Muscle of leg (tissue), 11 donors: ENCODE data around the gene ALX4. TPM values are rescaled to one million over a fixed set of nuclear protein-coding genes. Genes with fewer than 3 reads are reported as not detected.

Source experiments
- DNase-seq: peaks from one replicate; pipeline ENCODE4 v3.0.0; 2013
- H3K27ac ChIP-seq: one replicate; pipeline ENCODE4 v1.5.1; 2013; ENCODE audit warnings: mild to moderate bottlenecking, low read length, control low read depth
- H3K27me3 ChIP-seq: one replicate; pipeline ENCODE4 v1.6.1; 2013; ENCODE audit warnings: low read length; ENCODE audit not compliant: control insufficient read depth, insufficient read depth
- H3K36me3 ChIP-seq: one replicate; pipeline ENCODE4 v1.6.1; 2013; ENCODE audit warnings: low read length; ENCODE audit not compliant: control insufficient read depth, insufficient read depth
- H3K4me1 ChIP-seq: one replicate; pipeline ENCODE4 v1.6.1; 2013; ENCODE audit warnings: low read length; ENCODE audit not compliant: control insufficient read depth, insufficient read depth
- H3K4me3 ChIP-seq: one replicate; pipeline ENCODE4 v1.5.1; 2013; ENCODE audit warnings: low read length, control low read depth
- H3K9me3 ChIP-seq: replicated peaks from 2 replicates; pipeline ENCODE4 v1.6.1; 2013; ENCODE audit warnings: low read depth, low read length; ENCODE audit not compliant: control insufficient read depth
- WGBS: methylation state at CpG from one replicate; pipeline ENCODE4 v1.1.5; 2013; ENCODE audit warnings: missing lambda C conversion rate; ENCODE audit not compliant: insufficient coverage; 5-methylcytosine and 5-hydroxymethylcytosine counted together
- polyA plus RNA-seq, 8 donors: library from polyadenylated mRNA; unstranded; fragments of 120-200 nt; gene quantifications; one replicate each; pipeline versions ENCODE4 v1.2.1 to v1.2.3, GENCODE V29; 2013; ENCODE audit warnings: inconsistent platforms in 1 of 8, low replicate concordance in 1 of 8; ENCODE audit not compliant: insufficient read length in 8 of 8, insufficient read depth in 1 of 8
- total RNA-seq: library from RNA; stranded (reverse); fragments of 120-200 nt; gene quantifications from one replicate; pipeline ENCODE4 v1.2.4, GENCODE V29; 2013

ALX4 gene
- total and polyA plus RNA-seq, 9 donors, result 0.96 to 6.7 (median 3.7) TPM

DNA sequence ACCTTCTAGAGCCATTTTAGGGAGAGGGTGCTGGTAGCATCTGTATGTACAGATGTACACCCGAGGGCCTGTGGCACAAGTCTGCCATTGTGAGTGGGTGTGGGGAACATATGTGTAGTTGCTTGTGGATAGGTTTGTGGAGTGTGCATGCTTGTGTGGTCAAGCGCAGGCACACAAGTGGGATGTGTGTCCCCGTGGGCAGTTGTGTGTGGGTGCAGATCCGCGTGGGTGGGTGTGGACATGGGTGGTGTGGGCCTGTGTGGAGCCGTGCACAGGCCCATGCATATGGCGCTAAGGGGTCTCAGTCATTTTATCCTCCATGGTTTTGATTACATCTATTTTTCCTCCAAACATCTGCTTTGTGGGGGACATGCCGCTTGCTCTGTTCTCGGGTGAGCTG is 28.8 kb downstream of the ALX4 start:
- Histone ChIP-seq H3K9me3 (no peaks in the 10 kb centered on the region), H3K4me1 (peaks cover 15% of the 10 kb centered on the region), H3K36me3 (no peaks in the 10 kb centered on the region), H3K27me3 (peaks cover 2% of the 10 kb centered on the region), H3K27ac (no peak overlapping the region), H3K4me3 (no peak overlapping the region)
- 85% methylated on average over 4 of the region's 9 CpGs for WGBS
- DNase-seq, result no peak

DNA sequence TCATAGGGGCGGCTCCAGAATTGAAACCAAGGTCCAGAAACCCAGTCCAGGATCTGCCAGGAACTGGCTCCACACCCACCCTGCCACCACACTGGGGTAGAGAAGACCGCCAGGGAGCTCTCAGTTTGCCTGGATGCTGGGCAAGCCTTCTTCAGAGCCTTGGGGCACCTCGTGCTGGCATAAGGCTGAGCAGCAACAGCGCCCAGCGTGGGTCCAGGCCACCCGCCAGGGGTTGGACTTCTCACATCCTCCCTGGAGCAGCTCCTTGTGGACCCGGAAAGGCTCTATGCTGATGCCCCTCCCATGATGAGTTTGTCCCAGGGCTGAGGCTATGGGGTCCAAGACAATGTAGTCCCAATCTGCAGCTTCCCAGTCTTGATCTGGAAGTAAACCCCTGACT is 29.7 kb downstream of the ALX4 start:
- no peak overlapping the region for H3K4me3 ChIP-seq

DNA sequence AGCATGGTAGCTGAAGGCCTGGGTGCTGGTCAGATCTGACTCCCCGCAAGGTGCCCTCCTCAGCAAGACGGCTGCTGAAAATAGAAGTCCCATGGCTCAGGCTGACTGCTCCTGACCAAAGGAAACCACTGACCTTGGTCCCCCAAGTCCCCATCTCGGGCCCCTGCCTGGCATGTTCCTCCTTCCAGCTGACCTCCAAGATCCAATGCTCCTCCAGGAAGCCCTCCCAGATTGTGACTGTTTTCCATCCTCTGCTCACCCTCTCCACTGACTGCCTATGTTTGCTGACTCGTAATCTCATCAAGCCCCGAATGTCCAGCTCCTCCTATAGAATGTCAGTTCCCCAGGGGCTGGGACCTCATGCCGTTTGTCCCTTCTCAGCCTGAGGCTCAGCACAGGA is 30.5 kb downstream of the ALX4 start:
- H3K27me3 ChIP-seq, result peaks cover 5% of the 10 kb centered on the region
- H3K9me3 ChIP-seq, result no peaks in the 10 kb centered on the region
- 87% methylated on average over 4 of the region's 6 CpGs for WGBS
- H3K27ac ChIP-seq, result no peak overlapping the region
- no peaks in the 10 kb centered on the region for H3K36me3 ChIP-seq
- no peak for DNase-seq
- peaks cover 9% of the 10 kb centered on the region for H3K4me1 ChIP-seq
- H3K4me3 ChIP-seq, result no peak overlapping the region

More for the DNA sequence above, 29.7 kb downstream of the ALX4 start:
- WGBS, result 86% methylated on average over 5 of the region's 7 CpGs
- Histone ChIP-seq H3K4me1 (peaks cover 9% of the 10 kb centered on the region), H3K9me3 (no peaks in the 10 kb centered on the region), H3K36me3 (no peaks in the 10 kb centered on the region), H3K27me3 (peaks cover 4% of the 10 kb centered on the region), H3K27ac (no peak overlapping the region)
- no peak for DNase-seq

DNA sequence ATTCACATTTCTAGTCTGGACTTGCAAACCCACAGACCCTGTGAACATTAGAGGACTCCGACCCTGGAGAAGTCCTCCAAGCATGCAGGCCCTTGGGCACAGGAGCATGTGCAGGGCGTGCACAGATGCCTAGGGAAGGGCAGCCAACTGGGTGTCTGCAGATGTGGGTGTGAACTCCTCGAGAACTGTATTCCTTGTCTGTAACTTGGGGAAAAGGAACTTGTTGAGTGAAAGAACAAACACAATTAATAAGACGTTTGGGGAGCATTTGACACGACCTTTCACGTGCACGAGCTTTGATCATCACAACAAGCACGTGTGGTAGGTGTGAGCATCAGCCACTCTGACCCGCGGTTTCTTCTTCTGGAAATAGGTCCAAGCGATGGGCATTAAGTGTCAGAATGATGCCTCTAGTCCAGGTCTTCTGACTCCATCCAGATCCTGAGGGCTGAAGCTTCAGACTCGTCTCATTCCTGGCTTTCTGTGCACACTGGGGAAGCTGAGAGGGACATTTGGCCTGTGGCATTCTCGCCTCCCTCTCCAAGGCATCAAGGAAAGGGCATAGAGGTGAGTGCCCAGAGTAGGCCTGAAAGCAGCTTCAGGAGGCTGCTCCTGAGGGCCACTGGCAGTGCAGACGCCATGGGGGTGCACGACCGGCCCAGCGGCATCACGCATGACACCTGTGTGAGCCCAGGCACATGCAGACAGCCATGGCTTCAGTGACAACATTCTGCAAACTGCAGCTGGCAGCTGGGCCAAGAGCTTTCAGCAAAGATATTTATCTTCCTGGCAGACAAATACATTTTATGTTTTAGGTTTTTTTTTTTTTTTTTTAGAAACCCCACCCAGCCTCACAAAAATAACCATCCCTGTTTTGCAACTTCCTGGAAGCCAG is 32.5 kb downstream of the ALX4 start:
- Histone ChIP-seq H3K27ac (no peak overlapping the region), H3K36me3 (no peaks in the 10 kb centered on the region), H3K27me3 (peaks cover 5% of the 10 kb centered on the region), H3K4me1 (peaks cover 9% of the 10 kb centered on the region), H3K9me3 (no peaks in the 10 kb centered on the region), H3K4me3 (no peak overlapping the region)
- DNase-seq, result no peak
- 74% methylated on average over 15 of the region's 18 CpGs for WGBS

DNA sequence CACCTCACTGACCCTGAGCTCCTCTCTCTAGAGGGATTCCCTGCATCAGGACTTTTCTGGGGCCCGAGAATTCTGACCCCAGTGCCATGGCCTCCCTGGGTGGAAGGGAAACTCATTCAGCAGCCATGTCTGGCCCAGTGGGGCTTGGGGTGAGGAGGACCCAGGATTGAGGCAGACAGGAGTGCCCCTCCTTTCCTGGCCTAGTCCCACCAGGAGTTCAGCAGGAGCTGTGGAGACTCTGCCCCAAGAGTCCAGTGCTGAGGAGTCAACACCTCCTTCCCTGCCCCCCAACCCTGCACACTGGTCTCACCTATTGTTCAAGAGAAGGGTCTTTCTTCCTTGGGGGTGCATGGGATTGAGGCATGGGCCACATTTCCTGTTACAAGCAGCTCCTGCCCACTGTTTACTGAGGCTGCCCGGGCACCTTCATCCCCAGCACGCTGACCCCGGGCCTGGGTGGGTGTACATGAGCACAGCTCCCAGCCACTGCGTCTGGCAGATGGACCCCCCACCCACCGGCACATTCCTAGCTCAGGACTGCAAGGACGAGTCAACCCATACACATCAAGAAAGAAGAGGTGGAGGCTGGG is 33.9 kb downstream of the ALX4 start:
- peaks cover 11% of the 10 kb centered on the region for H3K4me1 ChIP-seq
- H3K27me3 ChIP-seq, result peaks cover 5% of the 10 kb centered on the region
- WGBS, result 100% methylated on average over 1 of the region's 7 CpGs
- H3K36me3 ChIP-seq, result no peaks in the 10 kb centered on the region
- no peaks in the 10 kb centered on the region for H3K9me3 ChIP-seq
- DNase-seq, result no peak
- no peak overlapping the region for H3K4me3 ChIP-seq
- H3K27ac ChIP-seq, result no peak overlapping the region

DNA sequence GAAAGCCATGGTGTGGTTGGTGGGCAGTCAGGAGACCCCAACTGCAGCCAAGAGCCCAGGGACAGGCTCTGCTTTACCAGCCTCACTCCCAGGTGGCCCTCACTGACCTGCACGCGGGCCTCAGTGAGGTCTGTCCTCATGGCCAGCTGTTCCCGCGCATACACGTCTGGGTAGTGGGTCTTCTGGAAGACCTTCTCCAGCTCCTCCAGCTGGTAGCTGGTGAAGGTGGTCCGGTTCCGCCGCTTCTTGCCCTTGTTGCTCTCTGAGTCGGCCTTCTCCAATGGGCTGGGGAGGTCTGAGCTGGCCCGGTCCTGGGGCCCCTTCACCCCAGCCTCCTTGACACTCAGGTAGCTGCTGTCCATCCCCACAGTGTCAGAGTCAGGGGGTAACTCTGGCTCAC is 34.7 kb downstream of the ALX4 start:
- Histone ChIP-seq H3K36me3 (no peaks in the 10 kb centered on the region), H3K4me1 (peaks cover 19% of the 10 kb centered on the region), H3K4me3 (no peak overlapping the region), H3K9me3 (no peaks in the 10 kb centered on the region), H3K27me3 (peaks cover 5% of the 10 kb centered on the region), H3K27ac (no peak overlapping the region)
- no peak for DNase-seq
- WGBS, result 100% methylated on average over 6 of the region's 10 CpGs

DNA sequence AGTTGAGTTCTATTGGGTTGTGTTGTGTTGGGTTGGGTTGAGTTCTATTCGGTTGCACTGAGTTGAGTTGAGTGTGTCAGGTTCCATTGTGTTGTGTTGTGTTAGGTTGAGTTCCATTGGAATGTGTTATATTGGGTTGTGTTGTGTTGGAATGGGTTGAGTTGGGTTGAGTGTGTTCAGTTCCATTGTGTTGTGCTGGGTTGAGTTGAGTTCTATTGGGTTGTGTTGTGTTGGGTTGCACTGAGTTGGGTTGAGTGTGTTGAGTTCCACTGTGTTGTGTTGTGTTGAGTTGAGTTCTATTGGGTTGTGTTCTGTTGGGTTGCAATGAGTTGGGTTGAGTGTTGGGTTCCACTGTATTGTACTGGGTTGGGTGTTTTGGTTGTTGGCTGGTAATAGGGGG is 35.5 kb downstream of the ALX4 start:
- no peak for DNase-seq
- 83% methylated on average over 1 of the region's 1 CpG for WGBS

DNA sequence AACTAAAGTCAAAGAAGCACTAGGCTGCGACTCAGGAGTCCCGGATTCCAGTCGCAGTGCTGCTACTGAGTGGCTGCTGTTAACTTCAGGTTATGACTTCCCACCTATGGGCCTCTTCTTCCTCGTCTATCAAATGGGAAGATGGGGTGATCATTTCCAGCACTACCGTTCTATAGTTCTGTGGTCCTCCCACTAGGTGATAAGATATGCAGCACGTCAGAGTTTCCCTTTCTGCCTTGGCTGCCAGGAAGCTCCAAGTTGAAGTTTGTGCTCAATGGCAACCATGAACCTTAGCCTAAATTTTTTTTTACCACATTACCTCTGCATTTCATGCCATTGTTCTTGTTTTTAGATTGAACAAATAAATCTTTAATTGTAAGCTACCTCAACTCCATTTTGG is 38.7 kb downstream of the ALX4 start:
- Histone ChIP-seq H3K4me1 (peaks cover 24% of the 10 kb centered on the region), H3K27me3 (peaks cover 3% of the 10 kb centered on the region)

More for the DNA sequence above, 35.5 kb downstream of the ALX4 start:
- H3K9me3 ChIP-seq, result no peaks in the 10 kb centered on the region
- no peaks in the 10 kb centered on the region for H3K36me3 ChIP-seq
- peaks cover 28% of the 10 kb centered on the region for H3K4me1 ChIP-seq
- no peak overlapping the region for H3K27ac ChIP-seq
- H3K27me3 ChIP-seq, result peaks cover 5% of the 10 kb centered on the region
- H3K4me3 ChIP-seq, result no peak overlapping the region

DNA sequence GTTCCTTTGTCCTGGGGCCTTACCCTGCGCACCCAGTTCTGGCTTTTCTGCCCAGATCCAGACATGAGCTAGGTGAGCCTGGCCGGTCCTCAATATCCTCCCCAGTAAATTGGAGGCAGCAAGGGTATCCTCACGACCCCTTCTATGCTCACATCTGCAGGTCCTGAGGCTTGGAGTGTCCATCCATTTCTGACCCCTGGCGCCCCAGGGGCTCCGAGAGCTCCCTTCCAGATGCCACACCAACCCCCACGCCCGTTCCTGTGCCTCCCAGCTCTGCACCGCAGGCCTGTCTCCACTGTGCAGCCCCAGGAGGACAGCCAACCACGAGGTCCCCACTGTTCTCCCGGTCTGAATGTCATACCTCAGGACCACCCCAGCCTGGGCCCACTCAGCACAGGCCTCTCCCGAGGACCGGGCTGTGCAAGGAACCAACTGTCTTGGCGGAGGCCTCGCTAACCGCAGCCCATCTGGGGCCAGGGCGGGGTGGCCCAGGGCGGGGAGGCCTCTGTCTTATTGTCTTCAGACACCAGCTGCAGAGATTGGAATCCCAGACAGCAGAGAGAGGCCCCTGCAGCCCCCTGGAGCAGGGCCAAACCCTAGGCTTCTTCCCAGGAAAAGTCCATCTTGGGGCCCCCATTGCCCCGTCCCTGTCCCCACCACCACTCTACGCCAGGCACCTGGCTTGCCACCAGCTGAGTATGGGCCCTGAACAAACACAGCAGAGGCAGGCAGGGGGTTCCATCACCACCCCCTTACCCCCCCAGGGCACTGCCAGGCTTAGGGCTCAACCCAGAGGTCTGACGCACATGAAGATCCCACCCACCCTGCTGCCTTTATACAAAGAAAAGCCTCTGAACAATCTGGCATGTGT is 39.3 kb downstream of the ALX4 start:
- Histone ChIP-seq H3K4me3 (no peak overlapping the region), H3K27me3 (peaks cover 3% of the 10 kb centered on the region), H3K36me3 (no peaks in the 10 kb centered on the region), H3K9me3 (no peaks in the 10 kb centered on the region), H3K4me1 (peaks cover 24% of the 10 kb centered on the region), H3K27ac (no peak overlapping the region)
- 51% methylated on average over 19 of the region's 20 CpGs for WGBS
- peak; percentile 54 for DNase-seq

More for the DNA sequence above, 38.7 kb downstream of the ALX4 start:
- DNase-seq, result no peak
- WGBS, result no CpG with 5 or more reads among the region's 6 CpGs
- Histone ChIP-seq H3K36me3 (no peaks in the 10 kb centered on the region), H3K4me3 (no peak overlapping the region), H3K27ac (no peak overlapping the region), H3K9me3 (no peaks in the 10 kb centered on the region)
